GM19239 (cell line): ENCODE data around the gene CDKAL1.
A peak's percentile ranks its signal among the peaks of the same experiment; 100 is the strongest.

Source experiments
- DNase-seq: peaks from one replicate; pipeline ENCODE4 v3.0.0; 2011; ENCODE audit warnings: low spot score; ENCODE audit not compliant: insufficient read length
- FAIRE-seq: peaks from 2 replicates; lab custom pipeline; 2011; peaks lifted over from hg19 to GRCh38; lab: Jason Lieb, UNC

CDKAL1 gene

GRCh38 chr6:20931772-20932171, 397.5 kb downstream of the CDKAL1 start:
- FAIRE-seq: peak; percentile 14
- DNase-seq: no peak

GRCh38 chr6:20932284-20932683, 398.0 kb downstream of the CDKAL1 start:
- DNase-seq (no peak), FAIRE-seq (no peak)

- FAIRE-seq (no peak), DNase-seq (no peak)
Measured at GRCh38 chr6:20933057-20933788, 399.0 kb downstream of the CDKAL1 start.

GRCh38 chr6:20936949-20937348, 402.7 kb downstream of the CDKAL1 start:
- no peak for FAIRE-seq
- no peak for DNase-seq

GRCh38 chr6:20939161-20939775, 405.0 kb downstream of the CDKAL1 start:
- FAIRE-seq (peak; percentile 88), DNase-seq (no peak)

GRCh38 chr6:20943040-20943627, 408.9 kb downstream of the CDKAL1 start:
- no peak for DNase-seq
- no peak for FAIRE-seq

GRCh38 chr6:20943922-20944321, 409.7 kb downstream of the CDKAL1 start:
- DNase-seq (no peak), FAIRE-seq (no peak)

- FAIRE-seq (peak; percentile 56), DNase-seq (peak; percentile 7)
Measured at GRCh38 chr6:20946022-20946421, 411.8 kb downstream of the CDKAL1 start.

GRCh38 chr6:20946890-20947289, 412.6 kb downstream of the CDKAL1 start:
- DNase-seq (no peak), FAIRE-seq (no peak)

- no peak for DNase-seq
- FAIRE-seq: no peak
Measured at GRCh38 chr6:20947977-20948376, 413.7 kb downstream of the CDKAL1 start.

GRCh38 chr6:20948556-20948955, 414.3 kb downstream of the CDKAL1 start:
- FAIRE-seq (no peak), DNase-seq (no peak)

- DNase-seq (no peak), FAIRE-seq (no peak)
Measured at GRCh38 chr6:20949138-20949537, 414.9 kb downstream of the CDKAL1 start.

- DNase-seq: no peak
Measured at GRCh38 chr6:20952699-20953474, 418.6 kb downstream of the CDKAL1 start.

GRCh38 chr6:20954315-20954714, 420.1 kb downstream of the CDKAL1 start:
- DNase-seq (no peak), FAIRE-seq (no peak)

More at GRCh38 chr6:20952699-20953474, 418.6 kb downstream of the CDKAL1 start:
- FAIRE-seq: no peak

- DNase-seq: no peak
- no peak for FAIRE-seq
Measured at GRCh38 chr6:20955131-20955530, 420.9 kb downstream of the CDKAL1 start.

- DNase-seq: no peak
- FAIRE-seq: no peak
Measured at GRCh38 chr6:20955751-20956150, 421.5 kb downstream of the CDKAL1 start.

- FAIRE-seq: no peak
- DNase-seq: no peak
Measured at GRCh38 chr6:20960067-20960466, 425.8 kb downstream of the CDKAL1 start.

GRCh38 chr6:20965276-20965675, 431.0 kb downstream of the CDKAL1 start:
- DNase-seq (no peak), FAIRE-seq (no peak)

GRCh38 chr6:20965915-20966314, 431.7 kb downstream of the CDKAL1 start:
- FAIRE-seq (no peak), DNase-seq (no peak)

GRCh38 chr6:20969551-20969950, 435.3 kb downstream of the CDKAL1 start:
- FAIRE-seq (no peak), DNase-seq (no peak)
